OCI-LY7 (cell line): Measurements from ENCODE around the gene DYNLRB1. TPM values are rescaled to one million over a fixed set of nuclear protein-coding genes. Genes with fewer than 3 reads are reported as not detected.

ENCODE experiments used
- BruUV-seq: library from RNA; stranded (reverse); fragments of 400-500 nt; replicated peaks from 2 replicates; lab custom pipeline; 2021; lab: Mats Ljungman, UMichigan
- CTCF ChIA-PET: fragments of 300-600 bp; sonication (Branson Sonifier 250); formaldehyde crosslinking; loops from one replicate; lab custom pipeline; 2022; ENCODE audit warnings: antibody characterized with exemption; ENCODE audit not compliant: unreplicated experiment; lab: Charles Lee
- POLR2A ChIA-PET: fragments of 300-600 bp; sonication (Branson Sonifier 250); formaldehyde crosslinking; loops from one replicate; lab custom pipeline; 2022; ENCODE audit warnings: antibody characterized with exemption; lab: Charles Lee
- DNase-seq: peaks from one replicate; pipeline ENCODE4 v3.0.0-alpha.2; 2015; ENCODE audit warnings: low spot score
- H2AFZ ChIP-seq: fragments of 200-600 bp; sonication (generic), shearing (Covaris generic); 2 replicates; pipeline ENCODE4 v1.6.1; 2014; ENCODE audit warnings: mild to moderate bottlenecking, antibody characterized with exemption, low read length, moderate library complexity
- H3K27ac ChIP-seq: fragments of 200-600 bp; sonication (generic); 2 replicates; pipeline ENCODE4 v1.5.1; 2014; ENCODE audit warnings: mixed run types, low read depth, mild to moderate bottlenecking, moderate library complexity, low read length, inconsistent platforms; ENCODE audit not compliant: poor library complexity, severe bottlenecking
- H3K36me3 ChIP-seq: fragments of 200-600 bp; sonication (generic); 2 replicates; pipeline ENCODE4 v1.6.1; 2014; ENCODE audit warnings: mild to moderate bottlenecking, antibody characterized with exemption, low read length, moderate library complexity, mixed read lengths; ENCODE audit not compliant: insufficient read depth
- H3K4me1 ChIP-seq: fragments of 200-600 bp; sonication (generic); 2 replicates; pipeline ENCODE4 v1.5.1; 2014; ENCODE audit warnings: mild to moderate bottlenecking, low read length; ENCODE audit not compliant: insufficient read depth, poor library complexity, severe bottlenecking
- H3K4me2 ChIP-seq: fragments of 200-600 bp; sonication (generic); 2 replicates; pipeline ENCODE4 v1.6.1; 2014; ENCODE audit warnings: mild to moderate bottlenecking, low read length
- H3K4me3 ChIP-seq: fragments of 200-600 bp; sonication (generic); 2 replicates; pipeline ENCODE4 v1.5.1; 2014; ENCODE audit warnings: mild to moderate bottlenecking, low read depth, low read length; ENCODE audit not compliant: poor library complexity, severe bottlenecking
- H3K79me2 ChIP-seq: fragments of 200-600 bp; sonication (generic); 2 replicates; pipeline ENCODE4 v1.6.1; 2016; ENCODE audit warnings: low read depth, mild to moderate bottlenecking, low read length, moderate library complexity, mixed read lengths; ENCODE audit not compliant: insufficient read depth
- H3K9me2 ChIP-seq: fragments of 200-600 bp; sonication (generic); 2 replicates; pipeline ENCODE4 v1.6.1; 2016; ENCODE audit warnings: mild to moderate bottlenecking, low read length, mixed read lengths; ENCODE audit not compliant: insufficient read depth
- H3K9me3 ChIP-seq: fragments of 200-600 bp; sonication (generic); 2 replicates; pipeline ENCODE4 v1.6.1; 2014; ENCODE audit warnings: mild to moderate bottlenecking, mixed run types, low read length, mixed read lengths
- H4K20me1 ChIP-seq: fragments of 200-600 bp; sonication (generic); 2 replicates; pipeline ENCODE4 v1.6.1; 2014; ENCODE audit warnings: mild to moderate bottlenecking, antibody characterized with exemption, low read length, moderate library complexity, mixed read lengths; ENCODE audit not compliant: insufficient read depth
- EZH2phosphoT487 ChIP-seq: fragments of 200-600 bp; sonication (generic); IDR thresholded peaks from 2 replicates; pipeline ENCODE4 v1.6.1; 2018; ENCODE audit warnings: low read depth, borderline replicate concordance, mild to moderate bottlenecking, mixed run types, antibody characterized with exemption, low read length, moderate library complexity, mixed read lengths
- intact Hi-C: fragments of 100-400 bp; cut with micrococcal nuclease; formaldehyde crosslinking; loops from one replicate; pipeline ENCODE4 v1.10.0; 2022; ENCODE audit not compliant: unreplicated experiment
- total RNA-seq, 2 experiments: library from RNA; depleted of rRNA in 1 of 2; stranded (reverse); fragments of >200 nt in 1 of 2; shearing (Covaris generic) in 1 of 2; gene quantifications; 2 replicates each; pipeline ENCODE4 v1.2.3, GENCODE V29; 2014 to 2022
- TF ChIP-seq, protein P1 (sequence below): fragments of 200-600 bp; sonication (generic); conservative IDR thresholded peaks from 2 replicates; pipeline ENCODE4 v1.5.1; 2014; ENCODE audit warnings: mild to moderate bottlenecking, antibody characterized with exemption, low read length, moderate library complexity, mixed read lengths

The DYNLRB1 gene
- total RNA-seq, 2 experiments from 2014 or later = 94.2 to 128 TPM

DNA sequence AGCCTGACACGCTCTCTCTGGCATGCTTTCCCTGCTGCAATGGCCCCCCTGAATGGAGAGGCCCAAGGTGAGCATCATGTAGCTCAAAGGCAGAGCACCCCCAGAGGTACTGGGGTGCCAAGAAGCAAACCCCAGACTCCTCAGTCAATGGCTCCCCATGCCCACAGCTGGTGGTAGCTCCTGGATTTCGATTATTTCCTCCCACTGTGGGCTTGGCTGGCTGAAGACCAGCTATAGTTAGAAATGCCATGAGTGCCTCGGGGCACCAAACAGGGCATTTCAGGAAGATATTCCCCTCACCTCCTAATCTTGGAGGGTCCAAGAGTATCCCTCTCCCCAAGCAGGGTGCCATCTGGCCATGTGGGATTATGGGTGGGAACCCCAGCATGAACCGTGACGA is 59.0 kb downstream of the DYNLRB1 start:
- CTCF ChIA-PET = no interaction called here
- no peaks in the 10 kb centered on the region for H3K79me2 ChIP-seq
- intact Hi-C loops = no loop called here

GRCh38 chr20:34575756-34576155 is 59.5 kb downstream of the DYNLRB1 start:
- Histone ChIP-seq H3K4me2 (no peak overlapping the region), H3K36me3 (peaks cover 12% of the 10 kb centered on the region), H3K4me3 (no peak overlapping the region), H3K9me2 (no peaks in the 10 kb centered on the region), H3K9me3 (no peaks in the 10 kb centered on the region), H3K4me1 (peaks cover 16% of the 10 kb centered on the region), H2AFZ (no peak overlapping the region), H3K27ac (no peak overlapping the region), H4K20me1 (no peaks in the 10 kb centered on the region), H3K79me2 (no peaks in the 10 kb centered on the region)
- ChIA-PET CTCF (no interaction called here), POLR2A (no interaction called here)
- no TSS peak for BruUV-seq
- no peak for TF ChIP-seq EZH2phosphoT487
- intact Hi-C loops = no loop called here
- DNase-seq = no peak

More for the DNA sequence above, 59.0 kb downstream of the DYNLRB1 start:
- Histone ChIP-seq H3K9me3 (no peaks in the 10 kb centered on the region), H3K4me3 (no peak overlapping the region), H3K4me1 (peaks cover 11% of the 10 kb centered on the region), H3K9me2 (no peaks in the 10 kb centered on the region), H3K27ac (no peak overlapping the region), H4K20me1 (no peaks in the 10 kb centered on the region), H3K4me2 (no peak overlapping the region), H3K36me3 (peaks cover 7% of the 10 kb centered on the region; the same call in 1 of the 2 replicates), H2AFZ (no peak overlapping the region)
- TF ChIP-seq EZH2phosphoT487 = no peak
- TF ChIP-seq, protein P1, sequence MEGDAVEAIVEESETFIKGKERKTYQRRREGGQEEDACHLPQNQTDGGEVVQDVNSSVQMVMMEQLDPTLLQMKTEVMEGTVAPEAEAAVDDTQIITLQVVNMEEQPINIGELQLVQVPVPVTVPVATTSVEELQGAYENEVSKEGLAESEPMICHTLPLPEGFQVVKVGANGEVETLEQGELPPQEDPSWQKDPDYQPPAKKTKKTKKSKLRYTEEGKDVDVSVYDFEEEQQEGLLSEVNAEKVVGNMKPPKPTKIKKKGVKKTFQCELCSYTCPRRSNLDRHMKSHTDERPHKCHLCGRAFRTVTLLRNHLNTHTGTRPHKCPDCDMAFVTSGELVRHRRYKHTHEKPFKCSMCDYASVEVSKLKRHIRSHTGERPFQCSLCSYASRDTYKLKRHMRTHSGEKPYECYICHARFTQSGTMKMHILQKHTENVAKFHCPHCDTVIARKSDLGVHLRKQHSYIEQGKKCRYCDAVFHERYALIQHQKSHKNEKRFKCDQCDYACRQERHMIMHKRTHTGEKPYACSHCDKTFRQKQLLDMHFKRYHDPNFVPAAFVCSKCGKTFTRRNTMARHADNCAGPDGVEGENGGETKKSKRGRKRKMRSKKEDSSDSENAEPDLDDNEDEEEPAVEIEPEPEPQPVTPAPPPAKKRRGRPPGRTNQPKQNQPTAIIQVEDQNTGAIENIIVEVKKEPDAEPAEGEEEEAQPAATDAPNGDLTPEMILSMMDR = no peak
- DNase-seq = no peak
- no TSS peak for BruUV-seq
- POLR2A ChIA-PET = no interaction called here

DNA sequence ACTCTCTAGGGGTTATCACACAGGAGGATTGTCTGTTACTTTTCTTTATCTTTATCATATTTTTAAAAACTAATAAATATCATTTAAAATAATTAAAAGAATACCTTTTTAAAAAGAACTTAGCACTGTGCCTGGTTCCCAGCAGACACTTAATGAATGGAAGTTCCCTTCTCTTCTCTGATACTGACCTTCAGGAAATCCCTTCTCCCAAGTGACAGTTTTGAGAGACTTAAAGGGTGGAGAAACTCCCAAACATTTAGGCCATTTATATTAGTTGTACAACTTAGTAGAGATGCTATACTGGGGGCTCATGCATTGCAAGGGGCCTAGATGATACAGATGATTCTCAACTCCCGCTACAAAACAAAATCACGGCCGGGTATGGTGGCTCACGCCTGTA is 60.8 kb downstream of the DYNLRB1 start:
- Histone ChIP-seq H3K4me3 (no peak overlapping the region), H3K9me3 (no peaks in the 10 kb centered on the region), H2AFZ (no peak overlapping the region), H3K4me1 (peaks cover 10% of the 10 kb centered on the region), H3K36me3 (peaks cover 20% of the 10 kb centered on the region), H3K4me2 (no peak overlapping the region), H4K20me1 (no peaks in the 10 kb centered on the region), H3K79me2 (no peaks in the 10 kb centered on the region), H3K27ac (no peak overlapping the region), H3K9me2 (no peaks in the 10 kb centered on the region)
- TF ChIP-seq EZH2phosphoT487 = no peak
- TF ChIP-seq, protein P1 = no peak
- no TSS peak for BruUV-seq
- intact Hi-C loops = no loop called here
- ChIA-PET POLR2A (no interaction called here), CTCF (no interaction called here)
- no peak for DNase-seq
